Brain microvascular endothelial cell (primary cell): ENCODE results near the gene SIK3.

Source experiments
- DNase-seq: peaks from one replicate; pipeline ENCODE4 v3.0.0-alpha.2; 2020
- H3K27ac ChIP-seq: fragments of 250-450 bp; sonication (Bioruptor Pico); 2 replicates; pipeline ENCODE4 v1.5.1; 2020; ENCODE audit warnings: mild to moderate bottlenecking, moderate library complexity
- H3K27me3 ChIP-seq: fragments of 250-450 bp; sonication (Bioruptor Pico); replicated peaks from 2 replicates; pipeline ENCODE4 v1.5.1; 2020; ENCODE audit warnings: mild to moderate bottlenecking
- H3K36me3 ChIP-seq: fragments of 250-450 bp; sonication (Bioruptor Pico); replicated peaks from 2 replicates; pipeline ENCODE4 v1.5.1; 2020; ENCODE audit warnings: mild to moderate bottlenecking
- H3K4me3 ChIP-seq: 2 replicates; pipeline ENCODE4 v1.5.1; 2011; ENCODE audit warnings: low read depth, mild to moderate bottlenecking, control low read depth, low read length, moderate library complexity
- CTCF ChIP-seq: IDR thresholded peaks from 2 replicates; pipeline ENCODE4 v1.5.1; 2011; ENCODE audit warnings: low read depth, mild to moderate bottlenecking, moderate library complexity, low read length, control low read depth, inconsistent platforms; ENCODE audit errors: missing control alignments
- in situ Hi-C: cut with HindIII; loops from 2 replicates; pipeline ENCODE4 v1.10.0; 2017; ENCODE audit warnings: low sequenced_read_pairs, low pct_ligation_motif_present

Gene SIK3

GRCh38 chr11:116955548-116955947 lies 142.7 kb downstream of the SIK3 start:
- in situ Hi-C loops: no loop called here

GRCh38 chr11:116953530-116954285 lies 144.5 kb downstream of the SIK3 start:
- in situ Hi-C loops: no loop called here
- no peak for DNase-seq
- no peak for TF ChIP-seq CTCF
- Histone ChIP-seq H3K36me3 (no peaks in the 10 kb centered on the region), H3K4me3 (no peak overlapping the region), H3K27me3 (no peaks in the 10 kb centered on the region), H3K27ac (no peak overlapping the region)

More at GRCh38 chr11:116955548-116955947, 142.7 kb downstream of the SIK3 start:
- no peak for DNase-seq
- TF ChIP-seq CTCF: no peak
- H3K4me3 ChIP-seq: no peak overlapping the region
- no peak overlapping the region for H3K27ac ChIP-seq
- H3K27me3 ChIP-seq: no peaks in the 10 kb centered on the region
- H3K36me3 ChIP-seq: no peaks in the 10 kb centered on the region

- no peak for DNase-seq
- TF ChIP-seq CTCF: no peak
- in situ Hi-C loops: no loop called here
These were observed 146.5 kb downstream of the SIK3 start for GRCh38 chr11:116951762-116952161.

GRCh38 chr11:116950210-116950609 lies 148.0 kb downstream of the SIK3 start:
- Histone ChIP-seq H3K27ac (no peak overlapping the region), H3K27me3 (no peaks in the 10 kb centered on the region), H3K4me3 (no peak overlapping the region), H3K36me3 (no peaks in the 10 kb centered on the region)
- no peak for DNase-seq
- no peak for TF ChIP-seq CTCF
- in situ Hi-C loops: no loop called here

More at GRCh38 chr11:116951762-116952161, 146.5 kb downstream of the SIK3 start:
- no peaks in the 10 kb centered on the region for H3K36me3 ChIP-seq
- H3K27ac ChIP-seq: no peak overlapping the region
- H3K27me3 ChIP-seq: no peaks in the 10 kb centered on the region
- no peak overlapping the region for H3K4me3 ChIP-seq

- DNase-seq: peak; percentile 54
- in situ Hi-C loops: no loop called here
- Histone ChIP-seq H3K36me3 (no peaks in the 10 kb centered on the region), H3K4me3 (no peak overlapping the region), H3K27me3 (no peaks in the 10 kb centered on the region), H3K27ac (no peak overlapping the region)
- no peak for TF ChIP-seq CTCF
These were observed 149.8 kb downstream of the SIK3 start for GRCh38 chr11:116948391-116948790.

GRCh38 chr11:116946414-116946813 lies 151.8 kb downstream of the SIK3 start:
- in situ Hi-C loops: no loop called here
- peak overlapping the region; percentile 38 for H3K27ac ChIP-seq
- peak; percentile 43 for DNase-seq

More at GRCh38 chr11:116946414-116946813, 151.8 kb downstream of the SIK3 start:
- Histone ChIP-seq H3K4me3 (no peak overlapping the region), H3K36me3 (no peaks in the 10 kb centered on the region), H3K27me3 (no peaks in the 10 kb centered on the region)
- no peak for TF ChIP-seq CTCF
